IMR-90 (cell line): ENCODE measurements around the gene DNM3. TPM values are rescaled to one million over a fixed set of nuclear protein-coding genes. Genes with fewer than 3 reads are reported as not detected.
A peak's percentile ranks its signal among the peaks of the same experiment; 100 is the strongest.

Experiments used
- ATAC-seq: fragments of 200-7000 bp; cut with Tn5 transposase; 2 replicates; pipeline ENCODE4 v1.9.1; 2020; ENCODE audit warnings: low read depth, mild to moderate bottlenecking, moderate library complexity
- BruUV-seq: library from RNA; stranded (reverse); fragments of 400-500 nt; replicated peaks from 2 replicates; lab custom pipeline; 2021; lab: Mats Ljungman, UMichigan
- CTCF ChIA-PET: fragments of 300-600 bp; formaldehyde crosslinking; extraction: SDS; loops from one replicate; lab custom pipeline; 2021; ENCODE audit warnings: antibody characterized with exemption; lab: Yijun Ruan, JAX
- POLR2A ChIA-PET: fragments of 300-600 bp; sonication (Branson Sonifier 250); formaldehyde crosslinking; loops from one replicate; lab custom pipeline; 2022; ENCODE audit warnings: antibody characterized with exemption; ENCODE audit not compliant: unreplicated experiment; lab: Charles Lee
- DNase-seq: peaks from one replicate; pipeline ENCODE4 v3.0.0; 2013
- H2AFZ ChIP-seq: replicated peaks from 2 replicates; pipeline ENCODE3; 2013; ENCODE audit warnings: low read length, mild to moderate bottlenecking; ENCODE audit not compliant: poor library complexity
- H2AK5ac ChIP-seq: 2 replicates; pipeline ENCODE4 v1.6.1; 2013; ENCODE audit warnings: low read depth, low read length, inconsistent platforms
- H2AK9ac ChIP-seq: replicated peaks from 2 replicates; pipeline ENCODE3; 2013; ENCODE audit warnings: mild to moderate bottlenecking, low read depth, low read length, moderate library complexity; ENCODE audit not compliant: poor library complexity
- H2BK120ac ChIP-seq: 2 replicates; pipeline ENCODE4 v1.6.1; 2013; ENCODE audit warnings: low read depth, low read length, inconsistent platforms
- H2BK15ac ChIP-seq: 3 replicates; pipeline ENCODE4 v1.6.1; 2013; ENCODE audit warnings: low read depth, low read length, inconsistent platforms
- H2BK20ac ChIP-seq: 2 replicates; pipeline ENCODE4 v1.6.1; 2013; ENCODE audit warnings: low read depth, mild to moderate bottlenecking, inconsistent platforms, low read length, moderate library complexity
- H2BK5ac ChIP-seq: 2 replicates; pipeline ENCODE4 v1.6.1; 2013; ENCODE audit warnings: mild to moderate bottlenecking, low read depth, low read length, inconsistent platforms; ENCODE audit not compliant: poor library complexity, severe bottlenecking
- H3K14ac ChIP-seq: replicated peaks from 2 replicates; pipeline ENCODE4 v1.6.1; 2013; ENCODE audit warnings: low read depth, low read length, inconsistent platforms
- H3K18ac ChIP-seq: 2 replicates; pipeline ENCODE4 v1.6.1; 2013; ENCODE audit warnings: low read depth, low read length, control low read depth
- H3K23ac ChIP-seq: 2 replicates; pipeline ENCODE4 v1.6.1; 2013; ENCODE audit warnings: low read depth, low read length, inconsistent platforms
- H3K27ac ChIP-seq: 2 replicates; pipeline ENCODE4 v1.5.1; 2013; ENCODE audit warnings: mild to moderate bottlenecking, control low read depth, low read length; ENCODE audit not compliant: insufficient read depth
- H3K27me3 ChIP-seq: 2 replicates; pipeline ENCODE4 v1.6.1; 2013; ENCODE audit warnings: low read length; ENCODE audit not compliant: control insufficient read depth, insufficient read depth
- H3K36me3 ChIP-seq: 2 replicates; pipeline ENCODE4 v1.6.1; 2013; ENCODE audit warnings: low read length, mixed read lengths; ENCODE audit not compliant: control insufficient read depth, insufficient read depth
- H3K4ac ChIP-seq: 2 replicates; pipeline ENCODE4 v1.6.1; 2013; ENCODE audit warnings: low read depth, low read length, inconsistent platforms
- H3K4me1 ChIP-seq: 2 replicates; pipeline ENCODE4 v1.6.1; 2013; ENCODE audit warnings: low read length, mixed read lengths; ENCODE audit not compliant: control insufficient read depth, insufficient read depth
- H3K4me2 ChIP-seq: 2 replicates; pipeline ENCODE4 v1.6.1; 2013; ENCODE audit warnings: low read depth, mild to moderate bottlenecking, control low read depth, low read length, moderate library complexity
- H3K4me3 ChIP-seq: 2 replicates; pipeline ENCODE4 v1.5.1; 2013; ENCODE audit warnings: low read depth, mild to moderate bottlenecking, control low read depth, low read length, moderate library complexity; ENCODE audit not compliant: insufficient read depth
- H3K56ac ChIP-seq: 2 replicates; pipeline ENCODE4 v1.6.1; 2013; ENCODE audit warnings: low read length, inconsistent platforms; ENCODE audit not compliant: insufficient read depth; ENCODE audit errors: extremely low read depth
- H3K79me1 ChIP-seq, 2 experiments: 2 replicates each; pipeline ENCODE4 v1.6.1; 2013; ENCODE audit warnings: low read length in 2 of 2, inconsistent platforms in 1 of 2, low read depth in 1 of 2
- H3K9ac ChIP-seq: 2 replicates; pipeline ENCODE4 v1.6.1; 2013; ENCODE audit warnings: low read depth, low read length, control low read depth
- H3K9me1 ChIP-seq: 2 replicates; pipeline ENCODE4 v1.6.1; 2013; ENCODE audit warnings: low read length, inconsistent platforms; ENCODE audit not compliant: insufficient read depth
- H3K9me3 ChIP-seq: 2 replicates; pipeline ENCODE4 v1.6.1; 2013; ENCODE audit warnings: low read length; ENCODE audit not compliant: control insufficient read depth, insufficient read depth
- H4K20me1 ChIP-seq: 2 replicates; pipeline ENCODE4 v1.6.1; 2013; ENCODE audit warnings: low read length, inconsistent platforms; ENCODE audit not compliant: insufficient read depth
- H4K5ac ChIP-seq: 2 replicates; pipeline ENCODE4 v1.6.1; 2013; ENCODE audit warnings: mild to moderate bottlenecking, low read depth, low read length, control low read depth
- H4K8ac ChIP-seq, 2 experiments: 2 replicates each; pipeline ENCODE4 v1.6.1; 2013; ENCODE audit warnings: low read depth in 2 of 2, low read length in 2 of 2, control low read depth in 1 of 2, inconsistent platforms in 1 of 2
- H4K91ac ChIP-seq: 2 replicates; pipeline ENCODE4 v1.6.1; 2013; ENCODE audit warnings: low read depth, low read length, inconsistent platforms; ENCODE audit not compliant: insufficient read depth
- BHLHE40 ChIP-seq: fragments of 150-350 bp; IDR thresholded peaks from 2 replicates; pipeline ENCODE4 v1.6.1; 2016; ENCODE audit warnings: mild to moderate bottlenecking, low read depth, low read length
- CHD1 ChIP-seq: IDR thresholded peaks from 2 replicates; pipeline ENCODE4 v1.6.1; 2012; ENCODE audit warnings: low read depth, low read length, improper control_type of control experiment
- FOS ChIP-seq: fragments of 150-350 bp; IDR thresholded peaks from 2 replicates; pipeline ENCODE4 v1.6.1; 2016; ENCODE audit warnings: low read depth, low read length
- MAFK ChIP-seq: IDR thresholded peaks from 2 replicates; pipeline ENCODE4 v1.6.1; 2012; ENCODE audit warnings: low read depth, low read length, improper control_type of control experiment
- MXI1 ChIP-seq: IDR thresholded peaks from 2 replicates; pipeline ENCODE4 v1.6.1; 2012; ENCODE audit warnings: low read depth, mild to moderate bottlenecking, low read length, moderate library complexity, borderline replicate concordance
- NFE2L2 ChIP-seq: fragments of 150-350 bp; IDR thresholded peaks from 2 replicates; pipeline ENCODE4 v1.6.1; 2016; ENCODE audit warnings: low read depth, mild to moderate bottlenecking, low read length
- RCOR1 ChIP-seq: IDR thresholded peaks from 2 replicates; pipeline ENCODE4 v1.6.1; 2012; ENCODE audit warnings: mild to moderate bottlenecking, low read length, improper control_type of control experiment; ENCODE audit not compliant: insufficient replicate concordance
- SMC3 ChIP-seq: fragments of 150-350 bp; IDR thresholded peaks from 2 replicates; pipeline ENCODE4 v1.6.1; 2016; ENCODE audit warnings: low read depth, mild to moderate bottlenecking, antibody characterized with exemption, low read length, moderate library complexity
- WGBS, 2 experiments: methylation state at CpG; one replicate each; pipeline versions ENCODE4 v1.1.5 to v1.1.7; 2013; ENCODE audit warnings: missing lambda C conversion rate in 2 of 2; ENCODE audit not compliant: insufficient read length in 1 of 2; ENCODE audit errors: extremely low coverage in 2 of 2; 5-methylcytosine and 5-hydroxymethylcytosine counted together
- dilution Hi-C: fragments of 300-500 bp; cut with HindIII; formaldehyde crosslinking; loops from one replicate; pipeline ENCODE4 v1.14.3; 2018; ENCODE audit warnings: low sequenced_read_pairs; ENCODE audit not compliant: unreplicated experiment
- in situ Hi-C: fragments of 300-500 bp; cut with MboI; formaldehyde crosslinking; loops from 3 replicates; pipeline ENCODE4 v1.14.3; 2019; ENCODE audit warnings: low sequenced_read_pairs, inconsistent platforms, mixed read lengths
- intact Hi-C: fragments of 100-400 bp; cut with micrococcal nuclease; formaldehyde crosslinking; loops from 2 replicates; pipeline ENCODE4 v1.10.0; 2022
- polyA plus RNA-seq, 3 experiments: library from polyadenylated mRNA; depleted of rRNA; stranded (reverse); fragments of >200 nt; gene quantifications; 2 replicates each; pipeline ENCODE4 v1.2.3, GENCODE V29; 2012; ENCODE audit warnings: low replicate concordance in 1 of 3
- total RNA-seq: library from RNA; depleted of rRNA; stranded (reverse); fragments of >200 nt; gene quantifications from 2 replicates; pipeline ENCODE4 v1.2.3, GENCODE V29; 2012
- TF ChIP-seq, protein P1 (sequence below): fragments of 150-350 bp; IDR thresholded peaks from 2 replicates; pipeline ENCODE4 v1.6.1; 2017; ENCODE audit warnings: mild to moderate bottlenecking, antibody characterized with exemption, low read length, low read depth

The DNM3 gene
- total and polyA plus RNA-seq, 2 of the 4 experiments (the other 2 are of a cell fraction), result 0.36 TPM

DNA sequence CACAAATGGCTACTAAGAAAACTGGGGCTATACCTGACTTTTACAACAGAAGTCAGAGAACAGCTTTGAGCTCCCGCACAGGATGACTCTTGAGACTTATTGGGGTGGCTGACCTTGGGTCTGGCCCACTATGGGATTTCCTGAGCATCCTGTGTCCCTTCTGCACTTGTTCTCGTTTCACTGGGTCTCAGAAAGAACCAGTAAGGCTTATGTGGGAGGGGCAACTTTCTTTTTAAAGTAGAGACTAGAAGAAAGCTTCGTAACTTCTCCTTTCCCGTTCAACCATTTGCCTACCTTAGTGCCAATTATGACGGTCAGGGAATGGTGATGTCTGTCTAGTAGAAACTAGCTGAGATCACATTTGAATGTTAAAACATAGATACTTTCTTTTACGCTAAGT, 519.7 kb downstream of the DNM3 start:
- Histone ChIP-seq H3K9me1 (peaks cover 3% of the 10 kb centered on the region; the same call in 1 of the 2 replicates), H4K8ac (no peak overlapping the region), H3K27me3 (no peaks in the 10 kb centered on the region), H3K4me3 (no peak overlapping the region), H3K18ac (no peak overlapping the region), H3K23ac (no peak overlapping the region; the same call in 1 of the 2 replicates), H2AK9ac (no peak overlapping the region), H2BK120ac (no peak overlapping the region), H2AK5ac (0 out of 2 replicates have a peak overlapping the region, but pooled peaks have one; percentile 40), H3K56ac (no peak overlapping the region), H2BK20ac (no peak overlapping the region), H3K79me1 (no peaks in the 10 kb centered on the region), H2BK5ac (no peak overlapping the region), H4K5ac (0 out of 2 replicates have a peak overlapping the region, but pooled peaks have one; percentile 3), H3K27ac (no peak overlapping the region), H4K91ac (no peak overlapping the region), H4K20me1 (no peaks in the 10 kb centered on the region; the same call in 1 of the 2 replicates), H3K4me1 (peaks cover 10% of the 10 kb centered on the region), H3K36me3 (no peaks in the 10 kb centered on the region), H3K9ac (no peak overlapping the region), H3K14ac (no peak overlapping the region), H2AFZ (no peak overlapping the region), H3K4ac (no peak overlapping the region), H2BK15ac (no peak overlapping the region), H3K4me2 (no peak overlapping the region), H3K9me3 (0 out of 2 replicates have a peak, but pooled peaks cover 1% of the 10 kb centered on the region)
- no TSS peak for BruUV-seq
- ChIA-PET POLR2A (no interaction called here), CTCF (no interaction called here)
- dilution Hi-C loops, result no loop called here
- ATAC-seq, result no peak
- in situ Hi-C loops, result no loop called here
- intact Hi-C loops, result no loop called here
- 100% methylated on average over 1 of the region's 6 CpGs; no CpG with 5 or more reads in 1 of the 2 experiments for WGBS, 2 experiments
- TF ChIP-seq SMC3, result no peak
- no peak for TF ChIP-seq MXI1
- no peak for TF ChIP-seq RCOR1
- no peak for TF ChIP-seq FOS
- TF ChIP-seq, protein P1, sequence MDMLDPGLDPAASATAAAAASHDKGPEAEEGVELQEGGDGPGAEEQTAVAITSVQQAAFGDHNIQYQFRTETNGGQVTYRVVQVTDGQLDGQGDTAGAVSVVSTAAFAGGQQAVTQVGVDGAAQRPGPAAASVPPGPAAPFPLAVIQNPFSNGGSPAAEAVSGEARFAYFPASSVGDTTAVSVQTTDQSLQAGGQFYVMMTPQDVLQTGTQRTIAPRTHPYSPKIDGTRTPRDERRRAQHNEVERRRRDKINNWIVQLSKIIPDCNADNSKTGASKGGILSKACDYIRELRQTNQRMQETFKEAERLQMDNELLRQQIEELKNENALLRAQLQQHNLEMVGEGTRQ, result no peak
- no peak for TF ChIP-seq NFE2L2
- no peak for TF ChIP-seq BHLHE40
- TF ChIP-seq MAFK, result no peak
- no peak for TF ChIP-seq CHD1
- DNase-seq, result no peak
